ENCODE results near the gene RASA2.

DNA sequence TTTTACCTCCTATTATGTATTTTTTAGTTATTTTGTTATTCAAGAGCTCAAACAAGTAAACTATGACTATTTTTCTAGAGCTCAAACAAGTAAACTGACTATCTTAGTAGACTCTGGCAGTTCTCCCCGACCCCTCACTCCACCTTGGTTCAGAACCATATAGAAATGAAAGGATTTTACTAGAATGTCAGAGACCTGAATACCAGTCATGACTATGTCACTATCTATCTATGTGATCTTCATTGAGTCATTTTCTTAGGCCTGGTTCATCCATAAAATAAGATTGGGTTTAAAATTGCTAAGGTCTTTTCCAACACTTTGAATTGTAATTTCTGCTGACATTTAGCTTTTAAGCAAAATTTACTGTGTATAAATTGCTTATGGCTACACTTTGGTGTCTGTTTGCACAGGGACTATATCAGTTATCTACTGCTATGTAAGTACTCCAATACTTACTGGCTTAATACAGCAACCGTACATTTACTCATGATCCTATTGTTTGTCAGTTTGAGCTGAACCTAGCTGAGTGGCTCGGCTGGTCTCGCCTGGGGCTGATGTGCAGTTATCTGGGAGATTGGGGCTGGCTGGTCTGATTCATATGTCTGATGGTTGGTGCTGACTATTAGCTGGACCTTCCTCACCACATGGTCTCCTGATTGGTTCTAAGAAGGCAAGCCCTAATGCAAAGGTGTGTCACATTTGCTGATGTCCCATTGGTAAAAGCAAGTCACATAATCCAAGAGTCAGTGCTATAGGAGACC lies 37.0 kb downstream of the RASA2 start:
- TF ChIP-seq, protein P1, sequence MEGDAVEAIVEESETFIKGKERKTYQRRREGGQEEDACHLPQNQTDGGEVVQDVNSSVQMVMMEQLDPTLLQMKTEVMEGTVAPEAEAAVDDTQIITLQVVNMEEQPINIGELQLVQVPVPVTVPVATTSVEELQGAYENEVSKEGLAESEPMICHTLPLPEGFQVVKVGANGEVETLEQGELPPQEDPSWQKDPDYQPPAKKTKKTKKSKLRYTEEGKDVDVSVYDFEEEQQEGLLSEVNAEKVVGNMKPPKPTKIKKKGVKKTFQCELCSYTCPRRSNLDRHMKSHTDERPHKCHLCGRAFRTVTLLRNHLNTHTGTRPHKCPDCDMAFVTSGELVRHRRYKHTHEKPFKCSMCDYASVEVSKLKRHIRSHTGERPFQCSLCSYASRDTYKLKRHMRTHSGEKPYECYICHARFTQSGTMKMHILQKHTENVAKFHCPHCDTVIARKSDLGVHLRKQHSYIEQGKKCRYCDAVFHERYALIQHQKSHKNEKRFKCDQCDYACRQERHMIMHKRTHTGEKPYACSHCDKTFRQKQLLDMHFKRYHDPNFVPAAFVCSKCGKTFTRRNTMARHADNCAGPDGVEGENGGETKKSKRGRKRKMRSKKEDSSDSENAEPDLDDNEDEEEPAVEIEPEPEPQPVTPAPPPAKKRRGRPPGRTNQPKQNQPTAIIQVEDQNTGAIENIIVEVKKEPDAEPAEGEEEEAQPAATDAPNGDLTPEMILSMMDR (IDR thresholded peaks at IDR 0.05) = no peak
- TF ChIP-seq POLR2AphosphoS5 (IDR thresholded peaks at IDR 0.05) = no peak
- no peak for TF ChIP-seq POLR2A (IDR thresholded peaks at IDR 0.05)

Measured in upper lobe of left lung (tissue), 4 donors.